SK-N-SH (cell line): ENCODE data around the gene SPON1. TPM values are rescaled to one million over a fixed set of nuclear protein-coding genes. Genes with fewer than 3 reads are reported as not detected.

ENCODE experiments used
- CTCF ChIA-PET: fragments of 300-600, 350-600 bp; formaldehyde crosslinking; extraction: SDS; loops from one replicate; lab custom pipeline; 2021; lab: Yijun Ruan, JAX
- POLR2A ChIA-PET: fragments of 350-600 bp; sonication (Branson Sonifier 250); formaldehyde crosslinking; extraction: SDS; loops from one replicate; lab custom pipeline; 2020; ENCODE audit warnings: antibody characterized with exemption, inconsistent platforms; lab: Yijun Ruan, JAX
- DNase-seq: peaks from one replicate; pipeline ENCODE4 v3.0.0; 2012
- H2AFZ ChIP-seq: fragments of 200-600 bp; sonication (generic); 2 replicates; pipeline ENCODE4 v1.8.1; 2016; ENCODE audit warnings: antibody characterized with exemption, mild to moderate bottlenecking, low read depth
- H3F3A ChIP-seq: fragments of 200-600 bp; sonication (generic); replicated peaks from 2 replicates; pipeline ENCODE3; 2016; ENCODE audit warnings: antibody characterized with exemption, mild to moderate bottlenecking; ENCODE audit not compliant: insufficient read depth
- H3K27ac ChIP-seq, 2 experiments: fragments of 200-500 bp in 1 of 2; fragments of 200-600 bp in 1 of 2; sonication (Bioruptor generic) in 1 of 2; sonication (generic), shearing (Covaris generic) in 1 of 2; 2 replicates each; pipeline versions ENCODE4 v1.5.1 to v1.6.1; 2014 to 2016; ENCODE audit warnings: low read depth in 2 of 2, inconsistent platforms in 1 of 2, low read length in 1 of 2, mild to moderate bottlenecking in 1 of 2, mixed read lengths in 1 of 2
- H3K27me3 ChIP-seq: fragments of 200-600 bp; sonication (generic), shearing (Covaris generic); 2 replicates; pipeline ENCODE4 v1.6.1; 2016; ENCODE audit warnings: mixed run types; ENCODE audit not compliant: insufficient read depth
- H3K36me3 ChIP-seq, 2 experiments: fragments of 200-500 bp in 1 of 2; fragments of 200-600 bp in 1 of 2; sonication (Bioruptor generic) in 1 of 2; sonication (generic) in 1 of 2; replicated peaks in 1 of 2; 2 replicates each; pipeline versions ENCODE3 to v1.5.1; 2014 to 2016; ENCODE audit warnings: low read length in 1 of 2, mild to moderate bottlenecking in 1 of 2; ENCODE audit not compliant: insufficient read depth in 2 of 2, control insufficient read depth in 1 of 2
- H3K4me1 ChIP-seq, 2 experiments: fragments of 200-500 bp in 1 of 2; fragments of 200-600 bp in 1 of 2; sonication (Bioruptor generic) in 1 of 2; sonication (generic), shearing (Covaris generic) in 1 of 2; 2 replicates each; pipeline versions ENCODE4 v1.5.1 to v1.6.1; 2014 to 2016; ENCODE audit warnings: low read depth in 1 of 2, low read length in 1 of 2, mixed run types in 1 of 2; ENCODE audit not compliant: insufficient read depth in 2 of 2, control insufficient read depth in 1 of 2
- H3K4me2 ChIP-seq: fragments of 200-600 bp; sonication (generic), shearing (Covaris generic); 2 replicates; pipeline ENCODE4 v1.6.1; 2017; ENCODE audit warnings: mixed run types
- H3K4me3 ChIP-seq, 2 experiments: fragments of 200-500 bp in 1 of 2; fragments of 200-600 bp in 1 of 2; sonication (Bioruptor generic) in 1 of 2; sonication (generic), shearing (Covaris generic) in 1 of 2; 2 replicates each; pipeline versions ENCODE4 v1.5.1 to v1.8.1; 2014 to 2016; ENCODE audit warnings: low read depth in 2 of 2, inconsistent platforms in 1 of 2, low read length in 1 of 2, mild to moderate bottlenecking in 1 of 2, mixed read lengths in 1 of 2, moderate library complexity in 1 of 2
- H3K79me2 ChIP-seq: fragments of 200-600 bp; sonication (generic); 2 replicates; pipeline ENCODE4 v1.8.1; 2017; ENCODE audit warnings: mild to moderate bottlenecking; ENCODE audit not compliant: insufficient read depth
- H3K9ac ChIP-seq: fragments of 200-600 bp; sonication (generic); 2 replicates; pipeline ENCODE4 v1.6.1; 2017; ENCODE audit warnings: mixed run types
- H3K9me2 ChIP-seq: fragments of 200-600 bp; sonication (generic); 2 replicates; pipeline ENCODE4 v1.6.1; 2017; ENCODE audit warnings: mixed run types
- H3K9me3 ChIP-seq: fragments of 200-600 bp; sonication (generic); 2 replicates; pipeline ENCODE4 v1.6.1; 2017; ENCODE audit warnings: mixed run types, mild to moderate bottlenecking, moderate library complexity
- H4K20me1 ChIP-seq: fragments of 200-600 bp; sonication (generic); 2 replicates; pipeline ENCODE4 v1.6.1; 2017; ENCODE audit warnings: mild to moderate bottlenecking, mixed run types; ENCODE audit not compliant: insufficient read depth
- ELF1 ChIP-seq: IDR thresholded peaks from 2 replicates; pipeline ENCODE4 v1.4.0; 2012
- EP300 ChIP-seq, 2 experiments: IDR thresholded peaks; 2 replicates each; pipeline versions ENCODE4 v1.4.0 to v1.6.1; 2012; ENCODE audit warnings: borderline replicate concordance in 1 of 2, low read depth in 1 of 2, low read length in 1 of 2
- EZH2phosphoT487 ChIP-seq: fragments of 200-600 bp; sonication (generic); IDR thresholded peaks from 2 replicates; pipeline ENCODE4 v1.6.1; 2017; ENCODE audit warnings: low read depth, mixed run types, mild to moderate bottlenecking, antibody characterized with exemption, moderate library complexity, borderline replicate concordance
- FOSL2 ChIP-seq: IDR thresholded peaks from 2 replicates; pipeline ENCODE4 v1.4.0; 2012; ENCODE audit warnings: low read depth, mild to moderate bottlenecking, moderate library complexity, borderline replicate concordance
- FOXJ3 ChIP-seq: sonication (generic); formaldehyde crosslinking; IDR thresholded peaks from 2 replicates; pipeline ENCODE4 v1.5.1; 2020; ENCODE audit warnings: mild to moderate bottlenecking, missing genetic modification reagents
- GATA2 ChIP-seq: sonication (generic); formaldehyde crosslinking; IDR thresholded peaks from 2 replicates; pipeline ENCODE4 v1.5.0; 2020; ENCODE audit warnings: mild to moderate bottlenecking, missing genetic modification reagents
- MXI1 ChIP-seq: IDR thresholded peaks from 2 replicates; pipeline ENCODE4 v1.6.1; 2012; ENCODE audit warnings: mild to moderate bottlenecking, low read depth, low read length, improper control_type of control experiment
- NFIC ChIP-seq: IDR thresholded peaks from 2 replicates; pipeline ENCODE4 v1.4.0; 2012; ENCODE audit warnings: borderline replicate concordance
- NRF1 ChIP-seq: IDR thresholded peaks from 2 replicates; pipeline ENCODE4 v1.6.1; 2012; ENCODE audit warnings: low read depth, mild to moderate bottlenecking, low read length
- RAD21 ChIP-seq: IDR thresholded peaks from 2 replicates; pipeline ENCODE4 v1.6.1; 2012; ENCODE audit warnings: mild to moderate bottlenecking, low read length
- RCOR1 ChIP-seq: fragments of 150-350 bp; IDR thresholded peaks from 2 replicates; pipeline ENCODE4 v1.6.1; 2017; ENCODE audit warnings: antibody characterized with exemption, low read length
- RFX5 ChIP-seq: IDR thresholded peaks from 2 replicates; pipeline ENCODE4 v1.6.1; 2012; ENCODE audit warnings: mild to moderate bottlenecking, improper control_type of control experiment, low read length
- SIN3A ChIP-seq: IDR thresholded peaks from 2 replicates; pipeline ENCODE4 v1.6.1; 2012; ENCODE audit warnings: low read depth, mild to moderate bottlenecking, low read length, moderate library complexity, borderline replicate concordance
- SMC3 ChIP-seq: IDR thresholded peaks from 2 replicates; pipeline ENCODE4 v1.6.1; 2012; ENCODE audit warnings: low read depth, low read length, improper control_type of control experiment
- TAF1 ChIP-seq: IDR thresholded peaks from 2 replicates; pipeline ENCODE4 v1.6.1; 2012; ENCODE audit warnings: low read depth, mild to moderate bottlenecking, low read length, moderate library complexity, borderline replicate concordance
- YY1 ChIP-seq: IDR thresholded peaks from 2 replicates; pipeline ENCODE4 v1.4.0; 2012; ENCODE audit warnings: low read depth, mild to moderate bottlenecking
- WGBS: methylation state at CpG from one replicate; pipeline ENCODE4 v1.1.6; 2017; ENCODE audit warnings: low lambda C conversion rate; 5-methylcytosine and 5-hydroxymethylcytosine counted together
- polyA plus RNA-seq, 3 experiments: library from polyadenylated mRNA; depleted of rRNA; stranded (reverse); fragments of >200 nt; gene quantifications; 2 replicates each; pipeline ENCODE4 v1.2.3, GENCODE V29; 2012
- TF ChIP-seq, protein P1 (sequence below): IDR thresholded peaks from 2 replicates; pipeline ENCODE4 v1.4.0; 2012; ENCODE audit warnings: low read depth, borderline replicate concordance
- TF ChIP-seq, protein P2 (sequence below): IDR thresholded peaks from 2 replicates; pipeline ENCODE4 v1.6.1; 2012; ENCODE audit warnings: mild to moderate bottlenecking, low read depth, low read length, moderate library complexity
- TF ChIP-seq, protein P3 (sequence below): fragments of 150-350 bp; IDR thresholded peaks from 2 replicates; pipeline ENCODE4 v1.6.1; 2017; ENCODE audit warnings: antibody characterized with exemption, low read length, low read depth, borderline replicate concordance

The SPON1 gene
- polyA plus RNA-seq, 1 of the 3 experiments (the other 2 are of a cell fraction), result not detected

DNA sequence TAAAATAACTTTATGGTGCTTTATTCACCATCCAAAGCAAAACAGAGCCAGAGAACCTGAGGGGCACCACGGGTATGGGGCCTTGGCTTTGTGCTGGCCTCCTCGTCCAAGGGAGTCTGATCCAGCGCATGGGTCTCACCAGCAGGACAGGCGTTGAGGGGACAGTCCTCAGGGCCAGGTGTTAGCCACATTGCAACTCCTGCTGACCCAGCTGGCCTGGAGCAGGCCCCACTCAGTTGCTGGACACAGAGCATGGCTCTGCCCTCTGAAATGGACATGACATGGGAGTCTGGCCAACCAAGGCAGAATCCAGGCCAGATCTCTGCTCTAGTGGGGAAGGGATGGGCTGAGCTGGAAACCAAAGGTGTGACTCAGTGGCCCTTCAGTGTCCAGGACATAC is 280.2 kb downstream of the SPON1 start:
- POLR2A ChIA-PET, result no interaction called here
- peaks cover 16% of the 10 kb centered on the region; the same call in 1 of the 2 replicates for H3K27me3 ChIP-seq
- H3F3A ChIP-seq, result no peaks in the 10 kb centered on the region
- H3K36me3 ChIP-seq, result no peaks in the 10 kb centered on the region
- H3K4me3 ChIP-seq, result no peak overlapping the region
- DNase-seq, result no peak
- no peaks in the 10 kb centered on the region for H3K9me2 ChIP-seq
- H3K27ac ChIP-seq, result no peak overlapping the region
- CTCF ChIA-PET, result interaction anchor here (1.5 kb wide), 1 partner anchor 470 kb away, joined by 4 read pairs; no protein-coding TSS in a partner anchor
- no peaks in the 10 kb centered on the region for H3K79me2 ChIP-seq
- 32% methylated on average over 4 of the region's 4 CpGs for WGBS
- TF ChIP-seq SIN3A (no peak), RAD21 (no peak), YY1 (no peak), EZH2phosphoT487 (no peak), NFIC (no peak), MXI1 (no peak), RCOR1 (no peak), ELF1 (no peak), EP300 (IDR thresholded peaks at IDR 0.05; ENCODE audit: borderline replicate concordance in 1 of 2, low read depth in 1 of 2, low read length in 1 of 2) (no peak), FOXJ3 (CRISPR knock-in tag) (no peak), TAF1 (no peak), NRF1 (no peak), SMC3 (no peak), GATA2 (CRISPR knock-in tag) (no peak), FOSL2 (no peak), RFX5 (no peak)
- TF ChIP-seq, protein P1, sequence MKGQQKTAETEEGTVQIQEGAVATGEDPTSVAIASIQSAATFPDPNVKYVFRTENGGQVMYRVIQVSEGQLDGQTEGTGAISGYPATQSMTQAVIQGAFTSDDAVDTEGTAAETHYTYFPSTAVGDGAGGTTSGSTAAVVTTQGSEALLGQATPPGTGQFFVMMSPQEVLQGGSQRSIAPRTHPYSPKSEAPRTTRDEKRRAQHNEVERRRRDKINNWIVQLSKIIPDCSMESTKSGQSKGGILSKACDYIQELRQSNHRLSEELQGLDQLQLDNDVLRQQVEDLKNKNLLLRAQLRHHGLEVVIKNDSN, result no peak
- TF ChIP-seq, protein P2, sequence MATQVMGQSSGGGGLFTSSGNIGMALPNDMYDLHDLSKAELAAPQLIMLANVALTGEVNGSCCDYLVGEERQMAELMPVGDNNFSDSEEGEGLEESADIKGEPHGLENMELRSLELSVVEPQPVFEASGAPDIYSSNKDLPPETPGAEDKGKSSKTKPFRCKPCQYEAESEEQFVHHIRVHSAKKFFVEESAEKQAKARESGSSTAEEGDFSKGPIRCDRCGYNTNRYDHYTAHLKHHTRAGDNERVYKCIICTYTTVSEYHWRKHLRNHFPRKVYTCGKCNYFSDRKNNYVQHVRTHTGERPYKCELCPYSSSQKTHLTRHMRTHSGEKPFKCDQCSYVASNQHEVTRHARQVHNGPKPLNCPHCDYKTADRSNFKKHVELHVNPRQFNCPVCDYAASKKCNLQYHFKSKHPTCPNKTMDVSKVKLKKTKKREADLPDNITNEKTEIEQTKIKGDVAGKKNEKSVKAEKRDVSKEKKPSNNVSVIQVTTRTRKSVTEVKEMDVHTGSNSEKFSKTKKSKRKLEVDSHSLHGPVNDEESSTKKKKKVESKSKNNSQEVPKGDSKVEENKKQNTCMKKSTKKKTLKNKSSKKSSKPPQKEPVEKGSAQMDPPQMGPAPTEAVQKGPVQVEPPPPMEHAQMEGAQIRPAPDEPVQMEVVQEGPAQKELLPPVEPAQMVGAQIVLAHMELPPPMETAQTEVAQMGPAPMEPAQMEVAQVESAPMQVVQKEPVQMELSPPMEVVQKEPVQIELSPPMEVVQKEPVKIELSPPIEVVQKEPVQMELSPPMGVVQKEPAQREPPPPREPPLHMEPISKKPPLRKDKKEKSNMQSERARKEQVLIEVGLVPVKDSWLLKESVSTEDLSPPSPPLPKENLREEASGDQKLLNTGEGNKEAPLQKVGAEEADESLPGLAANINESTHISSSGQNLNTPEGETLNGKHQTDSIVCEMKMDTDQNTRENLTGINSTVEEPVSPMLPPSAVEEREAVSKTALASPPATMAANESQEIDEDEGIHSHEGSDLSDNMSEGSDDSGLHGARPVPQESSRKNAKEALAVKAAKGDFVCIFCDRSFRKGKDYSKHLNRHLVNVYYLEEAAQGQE, result no peak
- TF ChIP-seq, protein P3, sequence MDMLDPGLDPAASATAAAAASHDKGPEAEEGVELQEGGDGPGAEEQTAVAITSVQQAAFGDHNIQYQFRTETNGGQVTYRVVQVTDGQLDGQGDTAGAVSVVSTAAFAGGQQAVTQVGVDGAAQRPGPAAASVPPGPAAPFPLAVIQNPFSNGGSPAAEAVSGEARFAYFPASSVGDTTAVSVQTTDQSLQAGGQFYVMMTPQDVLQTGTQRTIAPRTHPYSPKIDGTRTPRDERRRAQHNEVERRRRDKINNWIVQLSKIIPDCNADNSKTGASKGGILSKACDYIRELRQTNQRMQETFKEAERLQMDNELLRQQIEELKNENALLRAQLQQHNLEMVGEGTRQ, result no peak
- no peak overlapping the region for H3K4me2 ChIP-seq
- no peak overlapping the region for H2AFZ ChIP-seq
- H3K4me1 ChIP-seq, result no peaks in the 10 kb centered on the region; a peak in 1 of 4 replicates
- no peak overlapping the region for H3K9ac ChIP-seq
- H4K20me1 ChIP-seq, result no peaks in the 10 kb centered on the region
- no peaks in the 10 kb centered on the region for H3K9me3 ChIP-seq
